HEK293 (cell line): ENCODE results near the gene PBX3.

Experiments used
- GLIS2 ChIP-seq: fragments of 450-650 bp; formaldehyde crosslinking; IDR thresholded peaks from 2 replicates; pipeline ENCODE4 v1.5.1; 2016; ENCODE audit warnings: missing biosample characterization, missing genetic modification characterization
- MEIS1 ChIP-seq: sonication (generic); formaldehyde crosslinking; IDR thresholded peaks from 2 replicates; pipeline ENCODE4 v1.8.1; 2022; ENCODE audit warnings: missing genetic modification reagents, mild to moderate bottlenecking, borderline replicate concordance
- YY1 ChIP-seq: fragments of 450-650 bp; formaldehyde crosslinking; IDR thresholded peaks from 2 replicates; pipeline ENCODE4 v1.5.1; 2018; ENCODE audit warnings: missing biosample characterization, missing genetic modification characterization
- ZBTB8A ChIP-seq: fragments of 450-650 bp; formaldehyde crosslinking; IDR thresholded peaks from 2 replicates; pipeline ENCODE4 v1.5.1; 2016; ENCODE audit warnings: missing biosample characterization, missing genetic modification characterization
- ZNF274 ChIP-seq, 2 experiments: fragments of 200-500 bp in 1 of 2; fragments of 450-650 bp in 1 of 2; sonication (Bioruptor generic) in 1 of 2; formaldehyde crosslinking in 1 of 2; IDR thresholded peaks; 2 replicates each; pipeline versions ENCODE4 v1.5.1 to v1.6.1; 2014 to 2016; ENCODE audit warnings: borderline replicate concordance in 1 of 2, inconsistent platforms in 1 of 2, low read length in 1 of 2, missing biosample characterization in 1 of 2, missing genetic modification characterization in 1 of 2
- ZNF776 ChIP-seq: fragments of 450-650 bp; formaldehyde crosslinking; IDR thresholded peaks from 2 replicates; pipeline ENCODE4 v1.5.0; 2017; ENCODE audit warnings: missing biosample characterization, missing genetic modification characterization, borderline replicate concordance
- TF ChIP-seq, protein P1 (sequence below): fragments of 450-650 bp; formaldehyde crosslinking; IDR thresholded peaks from 2 replicates; pipeline ENCODE4 v1.5.1; 2016; ENCODE audit warnings: missing biosample characterization, missing genetic modification characterization
- TF ChIP-seq, protein P2 (sequence below): fragments of 450-650 bp; formaldehyde crosslinking; IDR thresholded peaks from 2 replicates; pipeline ENCODE4 v1.5.1; 2016; ENCODE audit warnings: missing biosample characterization, missing genetic modification characterization
- TF ChIP-seq, protein P3 (sequence below): sonication (generic); formaldehyde crosslinking; IDR thresholded peaks from 2 replicates; pipeline ENCODE4 v1.8.1; 2022; ENCODE audit warnings: mild to moderate bottlenecking, moderate library complexity, missing genetic modification reagents

DNA sequence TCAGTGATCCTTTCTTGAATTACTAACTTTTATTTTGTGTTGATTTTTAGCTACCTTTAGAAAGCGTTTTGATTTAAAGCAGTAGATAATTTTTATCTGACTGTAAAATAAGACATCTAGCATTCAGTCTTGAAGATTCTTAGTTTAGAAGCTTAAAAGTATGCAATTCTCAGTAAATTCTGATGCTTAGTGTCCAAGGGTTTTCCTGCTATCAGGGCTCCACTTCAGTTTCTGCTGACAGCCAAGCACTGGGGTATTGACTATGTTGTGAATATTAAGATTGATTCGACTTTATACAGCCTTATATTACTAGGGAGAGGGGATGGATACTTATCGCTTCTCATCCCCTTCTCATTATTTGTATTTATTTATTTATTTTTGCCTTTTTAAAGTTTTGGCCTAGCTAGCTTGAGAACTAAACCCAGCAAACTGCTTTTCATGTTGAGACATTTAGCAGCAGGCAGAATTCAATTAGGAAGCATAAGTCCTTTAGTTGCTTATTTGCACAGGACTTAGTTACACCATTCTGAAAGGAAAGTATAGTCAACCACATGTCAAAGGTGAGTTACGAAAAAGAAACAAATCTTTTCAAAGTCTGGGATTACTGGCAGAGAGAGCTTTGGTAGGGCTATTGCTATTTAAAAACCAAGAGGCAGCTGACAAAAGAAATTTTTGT, 2.9 kb downstream of the PBX3 start:
- TF ChIP-seq MEIS1 (no peak), YY1 (no peak), ZBTB8A (tag by site-specific recombination) (no peak), ZNF274 (IDR thresholded peaks at IDR 0.05; ENCODE audit: low read length) (no peak), ZNF274 (tag by site-specific recombination; IDR thresholded peaks at IDR 0.05; ENCODE audit: borderline replicate concordance) (no peak), GLIS2 (no peak), ZNF776 (tag by site-specific recombination) (no peak)
- TF ChIP-seq, protein P1, sequence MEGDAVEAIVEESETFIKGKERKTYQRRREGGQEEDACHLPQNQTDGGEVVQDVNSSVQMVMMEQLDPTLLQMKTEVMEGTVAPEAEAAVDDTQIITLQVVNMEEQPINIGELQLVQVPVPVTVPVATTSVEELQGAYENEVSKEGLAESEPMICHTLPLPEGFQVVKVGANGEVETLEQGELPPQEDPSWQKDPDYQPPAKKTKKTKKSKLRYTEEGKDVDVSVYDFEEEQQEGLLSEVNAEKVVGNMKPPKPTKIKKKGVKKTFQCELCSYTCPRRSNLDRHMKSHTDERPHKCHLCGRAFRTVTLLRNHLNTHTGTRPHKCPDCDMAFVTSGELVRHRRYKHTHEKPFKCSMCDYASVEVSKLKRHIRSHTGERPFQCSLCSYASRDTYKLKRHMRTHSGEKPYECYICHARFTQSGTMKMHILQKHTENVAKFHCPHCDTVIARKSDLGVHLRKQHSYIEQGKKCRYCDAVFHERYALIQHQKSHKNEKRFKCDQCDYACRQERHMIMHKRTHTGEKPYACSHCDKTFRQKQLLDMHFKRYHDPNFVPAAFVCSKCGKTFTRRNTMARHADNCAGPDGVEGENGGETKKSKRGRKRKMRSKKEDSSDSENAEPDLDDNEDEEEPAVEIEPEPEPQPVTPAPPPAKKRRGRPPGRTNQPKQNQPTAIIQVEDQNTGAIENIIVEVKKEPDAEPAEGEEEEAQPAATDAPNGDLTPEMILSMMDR (tag by site-specific recombination): no peak
- TF ChIP-seq, protein P2, sequence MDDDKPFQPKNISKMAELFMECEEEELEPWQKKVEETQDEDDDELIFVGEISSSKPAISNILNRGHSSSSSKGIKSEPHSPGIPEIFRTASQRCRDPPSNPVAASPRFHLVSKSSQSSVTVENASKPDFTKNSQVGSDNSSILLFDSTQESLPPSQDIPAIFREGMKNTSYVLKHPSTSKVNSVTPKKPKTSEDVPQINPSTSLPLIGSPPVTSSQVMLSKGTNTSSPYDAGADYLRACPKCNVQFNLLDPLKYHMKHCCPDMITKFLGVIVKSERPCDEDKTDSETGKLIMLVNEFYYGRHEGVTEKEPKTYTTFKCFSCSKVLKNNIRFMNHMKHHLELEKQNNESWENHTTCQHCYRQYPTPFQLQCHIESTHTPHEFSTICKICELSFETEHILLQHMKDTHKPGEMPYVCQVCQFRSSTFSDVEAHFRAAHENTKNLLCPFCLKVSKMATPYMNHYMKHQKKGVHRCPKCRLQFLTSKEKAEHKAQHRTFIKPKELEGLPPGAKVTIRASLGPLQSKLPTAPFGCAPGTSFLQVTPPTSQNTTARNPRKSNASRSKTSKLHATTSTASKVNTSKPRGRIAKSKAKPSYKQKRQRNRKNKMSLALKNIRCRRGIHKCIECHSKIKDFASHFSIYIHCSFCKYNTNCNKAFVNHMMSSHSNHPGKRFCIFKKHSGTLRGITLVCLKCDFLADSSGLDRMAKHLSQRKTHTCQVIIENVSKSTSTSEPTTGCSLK: no peak
- TF ChIP-seq, protein P3, sequence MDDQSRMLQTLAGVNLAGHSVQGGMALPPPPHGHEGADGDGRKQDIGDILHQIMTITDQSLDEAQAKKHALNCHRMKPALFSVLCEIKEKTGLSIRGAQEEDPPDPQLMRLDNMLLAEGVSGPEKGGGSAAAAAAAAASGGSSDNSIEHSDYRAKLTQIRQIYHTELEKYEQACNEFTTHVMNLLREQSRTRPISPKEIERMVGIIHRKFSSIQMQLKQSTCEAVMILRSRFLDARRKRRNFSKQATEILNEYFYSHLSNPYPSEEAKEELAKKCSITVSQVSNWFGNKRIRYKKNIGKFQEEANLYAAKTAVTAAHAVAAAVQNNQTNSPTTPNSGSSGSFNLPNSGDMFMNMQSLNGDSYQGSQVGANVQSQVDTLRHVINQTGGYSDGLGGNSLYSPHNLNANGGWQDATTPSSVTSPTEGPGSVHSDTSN (CRISPR knock-in tag): no peak
